Hepatocyte (in vitro differentiated cells): ENCODE measurements around the gene HOXB3.

Experiments
- EZH2 ChIP-seq: fragments of 200-600 bp; sonication (generic); IDR thresholded peaks from 2 replicates; pipeline ENCODE4 v1.6.1; 2016; ENCODE audit warnings: antibody characterized with exemption, mild to moderate bottlenecking, borderline replicate concordance
- TF ChIP-seq, protein P1 (sequence below): fragments of 200-600 bp; sonication (generic); IDR thresholded peaks from 2 replicates; pipeline ENCODE4 v1.5.1; 2016; ENCODE audit warnings: antibody characterized with exemption, mild to moderate bottlenecking; ENCODE audit not compliant: poor library complexity

DNA sequence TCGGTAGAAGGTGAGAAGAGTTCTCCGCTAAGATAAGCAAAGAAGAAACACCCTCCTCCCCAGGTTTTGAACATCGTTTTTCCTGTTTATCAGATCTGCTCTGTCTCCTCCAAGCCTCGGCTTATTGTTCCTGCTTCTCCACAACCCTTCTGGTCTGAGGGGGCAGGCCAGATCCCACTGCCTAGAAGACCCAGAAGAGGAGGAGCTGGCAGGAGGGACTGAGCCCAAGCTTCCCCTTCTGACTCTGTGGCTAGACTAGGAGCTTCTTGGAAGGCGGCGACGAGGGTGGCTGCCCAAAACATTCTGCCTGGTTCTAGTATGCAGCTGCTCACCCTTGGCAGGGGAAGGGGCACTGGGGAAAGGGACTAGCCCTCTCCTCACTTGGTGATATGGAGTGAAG is 8.7 kb upstream of the HOXB3 start:
- TF ChIP-seq EZH2, result no peak
- TF ChIP-seq, protein P1, sequence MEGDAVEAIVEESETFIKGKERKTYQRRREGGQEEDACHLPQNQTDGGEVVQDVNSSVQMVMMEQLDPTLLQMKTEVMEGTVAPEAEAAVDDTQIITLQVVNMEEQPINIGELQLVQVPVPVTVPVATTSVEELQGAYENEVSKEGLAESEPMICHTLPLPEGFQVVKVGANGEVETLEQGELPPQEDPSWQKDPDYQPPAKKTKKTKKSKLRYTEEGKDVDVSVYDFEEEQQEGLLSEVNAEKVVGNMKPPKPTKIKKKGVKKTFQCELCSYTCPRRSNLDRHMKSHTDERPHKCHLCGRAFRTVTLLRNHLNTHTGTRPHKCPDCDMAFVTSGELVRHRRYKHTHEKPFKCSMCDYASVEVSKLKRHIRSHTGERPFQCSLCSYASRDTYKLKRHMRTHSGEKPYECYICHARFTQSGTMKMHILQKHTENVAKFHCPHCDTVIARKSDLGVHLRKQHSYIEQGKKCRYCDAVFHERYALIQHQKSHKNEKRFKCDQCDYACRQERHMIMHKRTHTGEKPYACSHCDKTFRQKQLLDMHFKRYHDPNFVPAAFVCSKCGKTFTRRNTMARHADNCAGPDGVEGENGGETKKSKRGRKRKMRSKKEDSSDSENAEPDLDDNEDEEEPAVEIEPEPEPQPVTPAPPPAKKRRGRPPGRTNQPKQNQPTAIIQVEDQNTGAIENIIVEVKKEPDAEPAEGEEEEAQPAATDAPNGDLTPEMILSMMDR, result no peak
